IMR-90 (cell line): ENCODE data around the gene BBS1. TPM values are rescaled to one million over a fixed set of nuclear protein-coding genes. Genes with fewer than 3 reads are reported as not detected.

ENCODE experiments used
- ATAC-seq: fragments of 200-7000 bp; cut with Tn5 transposase; 2 replicates; pipeline ENCODE4 v1.9.1; 2020; ENCODE audit warnings: low read depth, mild to moderate bottlenecking, moderate library complexity
- BruUV-seq: library from RNA; stranded (reverse); fragments of 400-500 nt; replicated peaks from 2 replicates; lab custom pipeline; 2021; lab: Mats Ljungman, UMichigan
- CTCF ChIA-PET: fragments of 300-600 bp; formaldehyde crosslinking; extraction: SDS; loops from one replicate; lab custom pipeline; 2021; ENCODE audit warnings: antibody characterized with exemption; lab: Yijun Ruan, JAX
- POLR2A ChIA-PET: fragments of 300-600 bp; sonication (Branson Sonifier 250); formaldehyde crosslinking; loops from one replicate; lab custom pipeline; 2022; ENCODE audit warnings: antibody characterized with exemption; ENCODE audit not compliant: unreplicated experiment; lab: Charles Lee
- DNase-seq: peaks from one replicate; pipeline ENCODE4 v3.0.0; 2013
- H2AFZ ChIP-seq: replicated peaks from 2 replicates; pipeline ENCODE3; 2013; ENCODE audit warnings: low read length, mild to moderate bottlenecking; ENCODE audit not compliant: poor library complexity
- H2AK5ac ChIP-seq: 2 replicates; pipeline ENCODE4 v1.6.1; 2013; ENCODE audit warnings: low read depth, low read length, inconsistent platforms
- H2AK9ac ChIP-seq: replicated peaks from 2 replicates; pipeline ENCODE3; 2013; ENCODE audit warnings: mild to moderate bottlenecking, low read depth, low read length, moderate library complexity; ENCODE audit not compliant: poor library complexity
- H2BK120ac ChIP-seq: 2 replicates; pipeline ENCODE4 v1.6.1; 2013; ENCODE audit warnings: low read depth, low read length, inconsistent platforms
- H2BK15ac ChIP-seq: 3 replicates; pipeline ENCODE4 v1.6.1; 2013; ENCODE audit warnings: low read depth, low read length, inconsistent platforms
- H2BK20ac ChIP-seq: 2 replicates; pipeline ENCODE4 v1.6.1; 2013; ENCODE audit warnings: low read depth, mild to moderate bottlenecking, inconsistent platforms, low read length, moderate library complexity
- H2BK5ac ChIP-seq: 2 replicates; pipeline ENCODE4 v1.6.1; 2013; ENCODE audit warnings: mild to moderate bottlenecking, low read depth, low read length, inconsistent platforms; ENCODE audit not compliant: poor library complexity, severe bottlenecking
- H3K14ac ChIP-seq: replicated peaks from 2 replicates; pipeline ENCODE4 v1.6.1; 2013; ENCODE audit warnings: low read depth, low read length, inconsistent platforms
- H3K18ac ChIP-seq: 2 replicates; pipeline ENCODE4 v1.6.1; 2013; ENCODE audit warnings: low read depth, low read length, control low read depth
- H3K23ac ChIP-seq: 2 replicates; pipeline ENCODE4 v1.6.1; 2013; ENCODE audit warnings: low read depth, low read length, inconsistent platforms
- H3K27ac ChIP-seq: 2 replicates; pipeline ENCODE4 v1.5.1; 2013; ENCODE audit warnings: mild to moderate bottlenecking, control low read depth, low read length; ENCODE audit not compliant: insufficient read depth
- H3K27me3 ChIP-seq: 2 replicates; pipeline ENCODE4 v1.6.1; 2013; ENCODE audit warnings: low read length; ENCODE audit not compliant: control insufficient read depth, insufficient read depth
- H3K36me3 ChIP-seq: 2 replicates; pipeline ENCODE4 v1.6.1; 2013; ENCODE audit warnings: low read length, mixed read lengths; ENCODE audit not compliant: control insufficient read depth, insufficient read depth
- H3K4ac ChIP-seq: 2 replicates; pipeline ENCODE4 v1.6.1; 2013; ENCODE audit warnings: low read depth, low read length, inconsistent platforms
- H3K4me1 ChIP-seq: 2 replicates; pipeline ENCODE4 v1.6.1; 2013; ENCODE audit warnings: low read length, mixed read lengths; ENCODE audit not compliant: control insufficient read depth, insufficient read depth
- H3K4me2 ChIP-seq: 2 replicates; pipeline ENCODE4 v1.6.1; 2013; ENCODE audit warnings: low read depth, mild to moderate bottlenecking, control low read depth, low read length, moderate library complexity
- H3K4me3 ChIP-seq: 2 replicates; pipeline ENCODE4 v1.5.1; 2013; ENCODE audit warnings: low read depth, mild to moderate bottlenecking, control low read depth, low read length, moderate library complexity; ENCODE audit not compliant: insufficient read depth
- H3K56ac ChIP-seq: 2 replicates; pipeline ENCODE4 v1.6.1; 2013; ENCODE audit warnings: low read length, inconsistent platforms; ENCODE audit not compliant: insufficient read depth; ENCODE audit errors: extremely low read depth
- H3K79me1 ChIP-seq, 2 experiments: 2 replicates each; pipeline ENCODE4 v1.6.1; 2013; ENCODE audit warnings: low read length in 2 of 2, inconsistent platforms in 1 of 2, low read depth in 1 of 2
- H3K9ac ChIP-seq: 2 replicates; pipeline ENCODE4 v1.6.1; 2013; ENCODE audit warnings: low read depth, low read length, control low read depth
- H3K9me1 ChIP-seq: 2 replicates; pipeline ENCODE4 v1.6.1; 2013; ENCODE audit warnings: low read length, inconsistent platforms; ENCODE audit not compliant: insufficient read depth
- H3K9me3 ChIP-seq: 2 replicates; pipeline ENCODE4 v1.6.1; 2013; ENCODE audit warnings: low read length; ENCODE audit not compliant: control insufficient read depth, insufficient read depth
- H4K20me1 ChIP-seq: 2 replicates; pipeline ENCODE4 v1.6.1; 2013; ENCODE audit warnings: low read length, inconsistent platforms; ENCODE audit not compliant: insufficient read depth
- H4K5ac ChIP-seq: 2 replicates; pipeline ENCODE4 v1.6.1; 2013; ENCODE audit warnings: mild to moderate bottlenecking, low read depth, low read length, control low read depth
- H4K8ac ChIP-seq, 2 experiments: 2 replicates each; pipeline ENCODE4 v1.6.1; 2013; ENCODE audit warnings: low read depth in 2 of 2, low read length in 2 of 2, control low read depth in 1 of 2, inconsistent platforms in 1 of 2
- H4K91ac ChIP-seq: 2 replicates; pipeline ENCODE4 v1.6.1; 2013; ENCODE audit warnings: low read depth, low read length, inconsistent platforms; ENCODE audit not compliant: insufficient read depth
- BHLHE40 ChIP-seq: fragments of 150-350 bp; IDR thresholded peaks from 2 replicates; pipeline ENCODE4 v1.6.1; 2016; ENCODE audit warnings: mild to moderate bottlenecking, low read depth, low read length
- CEBPB ChIP-seq: IDR thresholded peaks from 2 replicates; pipeline ENCODE4 v1.6.1; 2012; ENCODE audit warnings: low read depth, low read length, improper control_type of control experiment
- CHD1 ChIP-seq: IDR thresholded peaks from 2 replicates; pipeline ENCODE4 v1.6.1; 2012; ENCODE audit warnings: low read depth, low read length, improper control_type of control experiment
- CTCF ChIP-seq: conservative IDR thresholded peaks from 2 replicates; pipeline ENCODE4 v1.5.1; 2012; ENCODE audit warnings: mild to moderate bottlenecking, low read depth, low read length, improper control_type of control experiment
- ELK1 ChIP-seq: fragments of 150-350 bp; IDR thresholded peaks from 2 replicates; pipeline ENCODE4 v1.6.1; 2016; ENCODE audit warnings: low read depth, mild to moderate bottlenecking, low read length, moderate library complexity, borderline replicate concordance
- FOS ChIP-seq: fragments of 150-350 bp; IDR thresholded peaks from 2 replicates; pipeline ENCODE4 v1.6.1; 2016; ENCODE audit warnings: low read depth, low read length
- MAFK ChIP-seq: IDR thresholded peaks from 2 replicates; pipeline ENCODE4 v1.6.1; 2012; ENCODE audit warnings: low read depth, low read length, improper control_type of control experiment
- MAZ ChIP-seq: IDR thresholded peaks from 2 replicates; pipeline ENCODE4 v1.6.1; 2012; ENCODE audit warnings: low read depth, mild to moderate bottlenecking, low read length, improper control_type of control experiment, moderate library complexity, borderline replicate concordance
- MXI1 ChIP-seq: IDR thresholded peaks from 2 replicates; pipeline ENCODE4 v1.6.1; 2012; ENCODE audit warnings: low read depth, mild to moderate bottlenecking, low read length, moderate library complexity, borderline replicate concordance
- NFE2L2 ChIP-seq: fragments of 150-350 bp; IDR thresholded peaks from 2 replicates; pipeline ENCODE4 v1.6.1; 2016; ENCODE audit warnings: low read depth, mild to moderate bottlenecking, low read length
- POLR2A ChIP-seq: IDR thresholded peaks from 2 replicates; pipeline ENCODE4 v1.6.1; 2012; ENCODE audit warnings: mild to moderate bottlenecking, low read depth, low read length
- RAD21 ChIP-seq: IDR thresholded peaks from 2 replicates; pipeline ENCODE4 v1.6.1; 2012; ENCODE audit warnings: low read length, improper control_type of control experiment
- RCOR1 ChIP-seq: IDR thresholded peaks from 2 replicates; pipeline ENCODE4 v1.6.1; 2012; ENCODE audit warnings: mild to moderate bottlenecking, low read length, improper control_type of control experiment; ENCODE audit not compliant: insufficient replicate concordance
- RFX5 ChIP-seq: IDR thresholded peaks from 2 replicates; pipeline ENCODE4 v1.8.0; 2012; ENCODE audit warnings: low read depth, mild to moderate bottlenecking, low read length, moderate library complexity
- SMC3 ChIP-seq: fragments of 150-350 bp; IDR thresholded peaks from 2 replicates; pipeline ENCODE4 v1.6.1; 2016; ENCODE audit warnings: low read depth, mild to moderate bottlenecking, antibody characterized with exemption, low read length, moderate library complexity
- USF2 ChIP-seq: fragments of 150-350 bp; IDR thresholded peaks from 2 replicates; pipeline ENCODE4 v1.6.1; 2017; ENCODE audit warnings: mild to moderate bottlenecking, antibody characterized with exemption, low read length, low read depth
- WGBS, 2 experiments: methylation state at CpG; one replicate each; pipeline versions ENCODE4 v1.1.5 to v1.1.7; 2013; ENCODE audit warnings: missing lambda C conversion rate in 2 of 2; ENCODE audit not compliant: insufficient read length in 1 of 2; ENCODE audit errors: extremely low coverage in 2 of 2; 5-methylcytosine and 5-hydroxymethylcytosine counted together
- dilution Hi-C: fragments of 300-500 bp; cut with HindIII; formaldehyde crosslinking; loops from one replicate; pipeline ENCODE4 v1.14.3; 2018; ENCODE audit warnings: low sequenced_read_pairs; ENCODE audit not compliant: unreplicated experiment
- in situ Hi-C: fragments of 300-500 bp; cut with MboI; formaldehyde crosslinking; loops from 3 replicates; pipeline ENCODE4 v1.14.3; 2019; ENCODE audit warnings: low sequenced_read_pairs, inconsistent platforms, mixed read lengths
- intact Hi-C: fragments of 100-400 bp; cut with micrococcal nuclease; formaldehyde crosslinking; loops from 2 replicates; pipeline ENCODE4 v1.10.0; 2022
- polyA plus RNA-seq, 3 experiments: library from polyadenylated mRNA; depleted of rRNA; stranded (reverse); fragments of >200 nt; gene quantifications; 2 replicates each; pipeline ENCODE4 v1.2.3, GENCODE V29; 2012; ENCODE audit warnings: low replicate concordance in 1 of 3
- total RNA-seq: library from RNA; depleted of rRNA; stranded (reverse); fragments of >200 nt; gene quantifications from 2 replicates; pipeline ENCODE4 v1.2.3, GENCODE V29; 2012

The BBS1 gene
- total and polyA plus RNA-seq, 2 of the 4 experiments (the other 2 are of a cell fraction) = 16.5 to 20.6 TPM

GRCh38 chr11:66464916-66465315, 45.5 kb upstream of the BBS1 start:
- Histone ChIP-seq H3K23ac (no peak overlapping the region), H3K36me3 (0 out of 2 replicates have a peak, but pooled peaks cover 3% of the 10 kb centered on the region), H3K14ac (no peak overlapping the region), H2AK5ac (no peak overlapping the region), H2AK9ac (no peak overlapping the region), H3K9me3 (peaks cover 4% of the 10 kb centered on the region; the same call in 1 of the 2 replicates), H2BK5ac (no peak overlapping the region), H3K27ac (no peak overlapping the region), H3K9ac (no peak overlapping the region), H3K4ac (no peak overlapping the region), H3K56ac (no peak overlapping the region), H4K8ac (no peak overlapping the region), H3K4me2 (no peak overlapping the region), H2BK120ac (no peak overlapping the region), H2BK20ac (no peak overlapping the region), H2AFZ (no peak overlapping the region), H4K5ac (no peak overlapping the region), H3K27me3 (no peaks in the 10 kb centered on the region), H4K20me1 (no peaks in the 10 kb centered on the region; the same call in 1 of the 2 replicates), H4K91ac (no peak overlapping the region), H3K4me1 (peaks cover 8% of the 10 kb centered on the region; the same call in 1 of the 2 replicates), H3K4me3 (no peak overlapping the region), H2BK15ac (no peak overlapping the region), H3K18ac (no peak overlapping the region), H3K79me1 (peaks cover 20 to 24% of the 10 kb centered on the region in 2 experiments), H3K9me1 (peaks cover 5% of the 10 kb centered on the region)
- WGBS, 2 experiments = 80% methylated on average over 1 of the region's 1 CpG; no CpG with 5 or more reads in 1 of the 2 experiments
- in situ Hi-C loops (no loop called here), dilution Hi-C loops (no loop called here), intact Hi-C loops (no loop called here)
- DNase-seq (no peak), ATAC-seq (no peak)
- BruUV-seq = no TSS peak
- CTCF ChIA-PET = no interaction called here
- TF ChIP-seq MAZ (no peak), CEBPB (no peak), RAD21 (no peak), CTCF (no peak), MAFK (no peak), RCOR1 (no peak), NFE2L2 (no peak), FOS (no peak), RFX5 (no peak), BHLHE40 (no peak), USF2 (no peak), ELK1 (no peak), SMC3 (no peak), POLR2A (no peak), CHD1 (no peak), MXI1 (no peak)
- POLR2A ChIA-PET = no interaction called here
